Kidney (tissue), 14 donors: ENCODE measurements around the gene PHAF1. TPM values are rescaled to one million over a fixed set of nuclear protein-coding genes. Genes with fewer than 3 reads are reported as not detected.

Experiments
- DNase-seq, 5 donors: peaks; one replicate each; pipeline ENCODE4 v3.0.0-alpha.2; 2013 to 2020
- FAIRE-seq: peaks from 2 replicates; lab custom pipeline; 2012; peaks lifted over from hg19 to GRCh38; lab: Jason Lieb, UNC
- H3K27ac ChIP-seq, 2 donors: one replicate each; pipeline ENCODE4 v1.7.0; 2013; ENCODE audit warnings: low read depth in 2 of 2, low read length in 2 of 2, inconsistent platforms in 1 of 2
- H3K27me3 ChIP-seq: one replicate; pipeline ENCODE4 v1.7.1; 2013; ENCODE audit warnings: low read length, inconsistent platforms; ENCODE audit not compliant: control insufficient read depth, insufficient read depth
- H3K36me3 ChIP-seq, 3 donors: one replicate each; pipeline versions ENCODE4 v1.7.0 to v1.7.1; 2013; ENCODE audit warnings: low read length in 3 of 3, control low read depth in 1 of 3, inconsistent platforms in 1 of 3; ENCODE audit not compliant: insufficient read depth in 3 of 3, control insufficient read depth in 2 of 3
- H3K4me1 ChIP-seq, 3 donors: one replicate each; pipeline versions ENCODE4 v1.7.0 to v1.7.1; 2013; ENCODE audit warnings: low read length in 3 of 3, inconsistent platforms in 1 of 3, low read depth in 1 of 3; ENCODE audit not compliant: control insufficient read depth in 2 of 3, insufficient read depth in 2 of 3
- H3K4me3 ChIP-seq, 3 donors: one replicate each; pipeline versions ENCODE4 v1.7.0 to v1.8.1; 2013; ENCODE audit warnings: low read length in 3 of 3, control low read depth in 1 of 3, inconsistent platforms in 1 of 3
- H3K9ac ChIP-seq, 3 donors: one replicate each; pipeline versions ENCODE4 v1.7.0 to v1.7.1; 2013; ENCODE audit warnings: low read length in 3 of 3, control low read depth in 1 of 3, inconsistent platforms in 1 of 3
- H3K9me3 ChIP-seq, 3 donors: one replicate each; pipeline versions ENCODE4 v1.7.0 to v1.7.1; 2013; ENCODE audit warnings: low read length in 3 of 3, control low read depth in 1 of 3, inconsistent platforms in 1 of 3; ENCODE audit not compliant: control insufficient read depth in 2 of 3, insufficient read depth in 1 of 3
- intact Hi-C: fragments of 100-400 bp; cut with DNase I; formaldehyde crosslinking; loops from one replicate; pipeline ENCODE4 v1.11.1; 2022
- polyA plus RNA-seq: library from polyadenylated mRNA; stranded (reverse); fragments of 350-450 nt; fragmentation: Illumina TruSeq; extraction: RNeasy Lipid Tissue Mini Kit (QIAGEN cat#74804); gene quantifications from one replicate; pipeline ENCODE4 v1.2.3, GENCODE V29; 2014; ENCODE audit warnings: low read depth, low replicate concordance; ENCODE audit not compliant: insufficient read depth
- total RNA-seq: library from RNA; stranded (reverse); fragmentation: NEBNext Ultra II Directional; extraction: Animal tissue kit (Norgen Biotek cat#: 25700); gene quantifications from one replicate; pipeline ENCODE4 v1.2.1, GENCODE V29; 2021
- TF ChIP-seq, protein P1 (sequence below): IDR thresholded peaks from 3 replicates; pipeline ENCODE4 v1.5.1; 2012; ENCODE audit warnings: mild to moderate bottlenecking, moderate library complexity, borderline replicate concordance; ENCODE audit not compliant: insufficient read depth; ENCODE audit errors: extremely low read depth
- donor health status: control.
- donor health status: control.
- donor health status: control.
- donor health status: control.
- donor health status: control.
- donor health status: DM: yes; HTN: yes; CAD: no.
- donor health status: Normal renal cell carcinoma (clear cell type).

Gene PHAF1
- total and polyA plus RNA-seq, 2 donors from 2014 or later, result 14.3 to 16.9 TPM

DNA sequence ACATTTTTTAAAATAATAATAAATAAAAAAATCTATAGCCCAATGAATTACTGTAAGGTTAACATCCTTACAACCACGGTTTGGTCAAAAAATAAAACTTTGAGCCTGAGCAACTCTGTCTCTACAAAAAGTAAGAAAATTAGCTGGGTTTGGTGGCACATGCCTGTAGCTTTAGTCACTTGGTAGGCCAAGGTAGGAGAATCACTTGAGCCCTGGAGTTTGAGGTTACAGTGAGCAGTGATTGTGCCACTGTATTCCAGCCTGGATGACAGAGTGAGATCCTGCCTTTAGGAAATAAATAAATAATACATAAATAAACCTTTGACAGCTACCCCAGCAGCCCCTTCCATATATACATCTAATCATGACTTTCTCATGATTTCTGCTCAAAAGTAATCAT, 26.9 kb upstream of the PHAF1 start:
- H3K9ac ChIP-seq, result no peak overlapping the region
- no peak for DNase-seq
- FAIRE-seq, result no peak
- no peak overlapping the region for H3K4me3 ChIP-seq
- intact Hi-C loops, result no loop called here
- H3K36me3 ChIP-seq, result peaks cover 0 to 3% (median 0%) of the 10 kb centered on the region in 3 donors
- TF ChIP-seq, protein P1, sequence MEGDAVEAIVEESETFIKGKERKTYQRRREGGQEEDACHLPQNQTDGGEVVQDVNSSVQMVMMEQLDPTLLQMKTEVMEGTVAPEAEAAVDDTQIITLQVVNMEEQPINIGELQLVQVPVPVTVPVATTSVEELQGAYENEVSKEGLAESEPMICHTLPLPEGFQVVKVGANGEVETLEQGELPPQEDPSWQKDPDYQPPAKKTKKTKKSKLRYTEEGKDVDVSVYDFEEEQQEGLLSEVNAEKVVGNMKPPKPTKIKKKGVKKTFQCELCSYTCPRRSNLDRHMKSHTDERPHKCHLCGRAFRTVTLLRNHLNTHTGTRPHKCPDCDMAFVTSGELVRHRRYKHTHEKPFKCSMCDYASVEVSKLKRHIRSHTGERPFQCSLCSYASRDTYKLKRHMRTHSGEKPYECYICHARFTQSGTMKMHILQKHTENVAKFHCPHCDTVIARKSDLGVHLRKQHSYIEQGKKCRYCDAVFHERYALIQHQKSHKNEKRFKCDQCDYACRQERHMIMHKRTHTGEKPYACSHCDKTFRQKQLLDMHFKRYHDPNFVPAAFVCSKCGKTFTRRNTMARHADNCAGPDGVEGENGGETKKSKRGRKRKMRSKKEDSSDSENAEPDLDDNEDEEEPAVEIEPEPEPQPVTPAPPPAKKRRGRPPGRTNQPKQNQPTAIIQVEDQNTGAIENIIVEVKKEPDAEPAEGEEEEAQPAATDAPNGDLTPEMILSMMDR, result no peak
- H3K4me1 ChIP-seq, result no peaks in the 10 kb centered on the region
- no peaks in the 10 kb centered on the region for H3K27me3 ChIP-seq
- H3K27ac ChIP-seq, result no peak overlapping the region
- H3K9me3 ChIP-seq, result no peaks in the 10 kb centered on the region

DNA sequence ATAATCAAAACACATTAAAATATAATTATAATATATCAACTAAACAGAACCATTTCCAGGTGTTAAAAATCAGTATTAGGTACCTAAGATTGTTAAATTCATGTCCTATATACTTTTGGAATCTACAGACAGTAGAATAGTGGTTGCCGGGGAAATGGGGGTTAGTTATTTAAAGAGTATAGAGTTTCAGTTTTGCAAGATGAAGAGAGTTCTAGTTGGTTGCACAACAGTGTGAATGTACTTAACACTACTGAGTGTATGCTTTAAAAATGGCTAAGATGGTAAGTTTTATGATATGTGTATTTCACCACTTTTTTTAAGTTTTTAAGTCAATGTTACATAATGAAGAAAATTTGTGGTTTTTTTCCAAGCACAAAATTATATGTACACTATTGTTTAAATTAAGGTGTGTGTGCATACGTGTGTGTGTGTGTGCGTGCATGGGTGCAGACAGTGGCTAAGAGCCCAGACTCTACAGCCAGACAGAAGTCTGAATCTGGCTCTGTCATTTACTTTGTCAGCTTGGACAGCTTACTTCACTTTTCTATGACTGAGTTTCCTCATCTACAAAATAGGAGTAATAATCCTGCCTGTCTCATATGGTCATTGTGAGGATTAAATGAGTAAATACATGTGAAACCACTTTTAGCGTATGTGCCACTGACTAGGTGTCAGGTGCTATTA, 25.3 kb upstream of the PHAF1 start:
- Histone ChIP-seq H3K36me3 (peaks cover 0 to 3% (median 0%) of the 10 kb centered on the region in 3 donors), H3K4me3 (no peak overlapping the region), H3K27ac (no peak overlapping the region), H3K9me3 (no peaks in the 10 kb centered on the region), H3K27me3 (no peaks in the 10 kb centered on the region), H3K4me1 (no peaks in the 10 kb centered on the region), H3K9ac (no peak overlapping the region)
- TF ChIP-seq, protein P1, result no peak
- no peak for FAIRE-seq
- no peak for DNase-seq
- intact Hi-C loops, result no loop called here

DNA sequence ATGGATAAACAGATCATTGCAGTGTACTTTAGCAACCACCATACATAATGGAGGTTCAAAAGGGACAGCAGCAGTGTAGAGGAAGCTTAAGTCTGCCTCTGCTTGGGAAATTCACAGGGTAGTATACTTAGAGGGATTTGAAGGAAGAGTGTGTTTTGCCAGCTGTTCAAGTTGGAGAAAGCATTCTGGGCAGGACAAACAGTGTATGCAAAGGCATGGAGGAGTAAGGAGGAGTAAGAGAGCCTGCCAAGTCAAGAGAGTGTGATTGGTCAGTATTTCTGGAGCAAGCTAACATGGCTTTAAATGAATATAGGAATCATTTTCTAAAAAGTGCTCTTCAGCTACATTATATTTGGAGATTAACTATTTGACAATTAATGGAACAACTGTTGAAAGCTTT, 22.9 kb upstream of the PHAF1 start:
- FAIRE-seq (no peak), DNase-seq (no peak)
- TF ChIP-seq, protein P1, result no peak
- Histone ChIP-seq H3K4me1 (no peaks in the 10 kb centered on the region), H3K9ac (no peak overlapping the region), H3K27me3 (no peaks in the 10 kb centered on the region), H3K36me3 (no peaks in the 10 kb centered on the region), H3K4me3 (no peak overlapping the region), H3K27ac (no peak overlapping the region), H3K9me3 (no peaks in the 10 kb centered on the region)
- intact Hi-C loops, result no loop called here

DNA sequence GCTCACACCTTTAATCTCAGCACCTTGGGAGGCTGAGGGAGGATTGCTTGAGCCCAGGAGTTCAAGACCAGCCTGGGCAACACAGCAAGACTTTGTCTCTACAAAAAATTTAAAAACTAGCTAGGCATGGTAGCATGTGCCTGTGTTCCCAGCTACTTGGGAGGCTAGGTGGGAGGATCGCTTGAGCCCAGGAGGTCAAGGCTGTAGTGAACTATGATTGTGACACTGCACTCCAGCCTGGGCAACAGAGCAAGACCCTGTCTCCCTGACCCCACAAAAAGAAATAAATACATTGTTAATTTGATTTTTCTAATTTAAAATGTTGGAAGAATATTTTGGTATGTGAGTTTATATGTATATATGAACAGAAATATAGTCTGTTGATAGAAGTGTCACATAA, 22.4 kb upstream of the PHAF1 start:
- no peaks in the 10 kb centered on the region for H3K9me3 ChIP-seq
- TF ChIP-seq, protein P1, result no peak
- H3K27me3 ChIP-seq, result no peaks in the 10 kb centered on the region
- H3K9ac ChIP-seq, result no peak overlapping the region
- no peak overlapping the region for H3K4me3 ChIP-seq
- H3K27ac ChIP-seq, result no peak overlapping the region
- intact Hi-C loops, result no loop called here
- no peaks in the 10 kb centered on the region for H3K36me3 ChIP-seq
- DNase-seq, result no peak
- no peak for FAIRE-seq
- no peaks in the 10 kb centered on the region for H3K4me1 ChIP-seq
